Endometrial microvascular endothelial cells (primary cell): ENCODE results near the gene IRAK4. TPM values are rescaled to one million over a fixed set of nuclear protein-coding genes. Genes with fewer than 3 reads are reported as not detected.

Experiments used
- in situ Hi-C: cut with HindIII; loops from 2 replicates; pipeline ENCODE4 v1.10.0; 2017; ENCODE audit warnings: low sequenced_read_pairs, low pct_unique_long_range_greater_than_20kb; ENCODE audit errors: inconsistent ontology term
- total RNA-seq: library from RNA; depleted of rRNA; stranded (reverse); fragments of >200 nt; gene quantifications from one replicate; pipeline ENCODE4 v1.2.3, GENCODE V29; 2015; ENCODE audit errors: inconsistent ontology term

IRAK4 gene
- total RNA-seq, 1 donor from 2014 or later, result 17.8 TPM

GRCh38 chr12:43827093-43827492 is 68.3 kb downstream of the IRAK4 start:
- in situ Hi-C loops, result no loop called here

DNA sequence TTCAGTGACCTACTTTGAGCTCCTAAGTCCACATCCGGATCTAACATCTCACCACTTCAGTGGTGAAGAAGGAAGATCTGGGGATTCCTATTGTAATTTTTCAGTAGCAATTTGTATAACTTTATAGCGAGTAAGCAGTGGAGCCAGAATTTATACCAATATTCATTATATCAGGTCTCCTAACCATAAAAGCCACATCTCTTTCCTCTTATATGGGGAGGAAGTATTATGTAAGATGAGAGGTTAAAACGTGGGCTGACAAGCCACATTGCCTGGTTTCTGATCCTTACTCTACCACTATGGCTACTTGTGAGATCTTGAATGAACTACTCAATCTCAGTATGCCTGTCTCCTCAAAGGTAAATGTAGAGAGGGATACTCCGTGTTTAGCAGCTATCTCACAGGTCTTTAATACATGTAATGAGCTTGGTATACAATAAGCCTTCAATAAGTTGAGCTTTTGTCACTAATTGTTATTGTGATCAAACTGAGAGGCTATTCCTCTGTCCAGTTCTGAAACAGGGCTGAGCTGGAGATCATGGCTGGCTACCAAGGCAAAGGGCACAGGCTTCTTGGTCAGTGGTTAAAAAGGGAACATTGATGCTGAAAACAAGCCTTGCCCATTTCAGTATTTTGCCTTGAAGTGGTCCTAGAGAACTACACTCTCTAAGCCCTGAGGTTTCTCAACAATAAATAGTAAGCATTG is 73.9 kb downstream of the IRAK4 start:
- in situ Hi-C loops, result no loop called here

- in situ Hi-C loops, result no loop called here
Measured at GRCh38 chr12:43835264-43835655, 76.5 kb downstream of the IRAK4 start.

- in situ Hi-C loops, result no loop called here
Measured at GRCh38 chr12:43835656-43836474, 77.1 kb downstream of the IRAK4 start, which contains the start of gene TMEM117. TMEM117 (plus strand) TSS chr12:43836081.

- in situ Hi-C loops, result no loop called here
Measured at GRCh38 chr12:43836475-43836989, 77.8 kb downstream of the IRAK4 start.

Other genes with a start within 250 kb of the IRAK4 start
- gene ADAMTS20, start 206.7 kb upstream of the IRAK4 start, total RNA-seq, result not detected
- gene PUS7L, start 161 bp upstream of the IRAK4 start, total RNA-seq, result 8.2 TPM
- 133 TPM for gene TWF1, start 47.4 kb downstream of the IRAK4 start, total RNA-seq
- 1.9 TPM for gene TMEM117, start 77.1 kb downstream of the IRAK4 start, total RNA-seq